Skeletal muscle tissue (tissue), 4 donors: ENCODE results near the gene CD81. TPM values are rescaled to one million over a fixed set of nuclear protein-coding genes. Genes with fewer than 3 reads are reported as not detected.

ENCODE experiments used
- H3K27ac ChIP-seq: one replicate; pipeline ENCODE4 v1.7.0; 2013; ENCODE audit warnings: mild to moderate bottlenecking, low read depth, low read length, inconsistent platforms
- H3K27me3 ChIP-seq, 3 donors: one replicate each; pipeline ENCODE4 v1.7.0; 2013; ENCODE audit warnings: low read length in 3 of 3; ENCODE audit not compliant: control insufficient read depth in 3 of 3, insufficient read depth in 3 of 3
- H3K36me3 ChIP-seq, 3 donors: one replicate each; pipeline ENCODE4 v1.7.0; 2013; ENCODE audit warnings: low read length in 3 of 3; ENCODE audit not compliant: control insufficient read depth in 3 of 3, insufficient read depth in 3 of 3
- H3K4me1 ChIP-seq, 3 donors: one replicate each; pipeline ENCODE4 v1.7.0; 2013; ENCODE audit warnings: low read length in 3 of 3, mild to moderate bottlenecking in 3 of 3; ENCODE audit not compliant: control insufficient read depth in 3 of 3, insufficient read depth in 3 of 3
- H3K4me3 ChIP-seq, 3 donors: one replicate each; pipeline ENCODE4 v1.7.0; 2013; ENCODE audit warnings: low read length in 3 of 3
- H3K9ac ChIP-seq, 3 donors: one replicate each; pipeline ENCODE4 v1.7.0; 2013; ENCODE audit warnings: low read length in 3 of 3, mild to moderate bottlenecking in 3 of 3, moderate library complexity in 2 of 3, low read depth in 1 of 3
- H3K9me3 ChIP-seq, 3 donors: one replicate each; pipeline ENCODE4 v1.7.0; 2013; ENCODE audit warnings: low read length in 3 of 3; ENCODE audit not compliant: control insufficient read depth in 3 of 3
- total RNA-seq: library from RNA; depleted of rRNA; stranded (reverse); fragments of >200 nt; gene quantifications from one replicate; pipeline ENCODE4 v1.2.3, GENCODE V29; 2014
- donor health status: Osteomylitis.

Gene CD81
- total RNA-seq, 1 donor from 2014 or later: 221 TPM

DNA sequence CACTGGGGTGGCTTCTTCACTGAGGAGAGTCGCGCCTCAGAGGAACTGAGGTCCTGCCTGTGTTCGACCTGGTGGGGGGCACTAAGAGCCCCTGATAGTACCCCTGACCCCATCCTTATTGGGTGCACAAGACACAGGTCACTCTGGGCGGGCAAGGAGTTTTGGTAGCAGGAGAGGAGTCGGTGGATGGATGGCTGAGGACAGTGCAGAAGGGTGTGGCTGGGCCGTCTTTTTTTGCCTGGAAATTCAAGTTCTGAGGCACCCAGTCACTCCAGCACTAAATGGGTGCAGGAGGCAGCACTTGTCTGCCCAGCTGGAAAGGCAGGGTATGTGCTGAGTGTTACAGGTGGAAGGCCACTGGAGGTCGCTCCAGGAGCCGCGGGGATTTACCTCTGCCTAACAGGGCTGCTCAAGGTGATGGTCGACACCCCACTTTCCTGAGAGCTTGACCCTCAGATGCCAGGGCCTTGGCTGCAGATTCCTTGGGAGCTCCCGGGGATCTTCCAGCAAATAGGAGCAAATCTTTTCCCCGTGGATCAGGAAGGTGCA, 24.4 kb downstream of the CD81 start:
- Histone ChIP-seq H3K4me1 (peaks cover 27 to 35% (median 30%) of the 10 kb centered on the region in 3 donors), H3K4me3 (peak overlapping the region; percentile 95 to 99 (median 99)), H3K9ac (peak overlapping the region; percentile 96), H3K36me3 (peaks cover 26 to 29% (median 27%) of the 10 kb centered on the region in 3 donors), H3K9me3 (no peaks in the 10 kb centered on the region), H3K27me3 (no peaks in the 10 kb centered on the region), H3K27ac (peak overlapping the region; percentile 99)

DNA sequence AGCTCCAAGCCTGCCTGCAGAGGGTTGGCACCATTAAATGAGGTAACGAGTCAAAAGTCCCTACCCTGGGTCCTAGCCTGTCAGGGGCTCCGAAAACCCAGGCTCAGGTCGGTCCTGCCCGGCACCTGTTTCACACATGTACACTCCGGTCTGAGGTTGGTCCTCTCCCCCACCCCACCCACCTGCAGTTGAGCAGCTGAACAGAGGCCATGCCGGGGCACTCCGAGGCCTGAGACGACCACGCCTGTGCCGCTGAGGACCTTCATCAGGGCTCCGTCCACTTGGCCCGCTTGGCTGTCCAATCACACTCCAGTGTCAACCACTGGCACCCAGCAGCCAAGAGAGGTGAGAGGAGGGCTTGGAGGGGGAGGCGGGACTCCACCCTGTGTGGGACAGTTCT, 25.0 kb downstream of the CD81 start:
- peaks cover 27 to 35% (median 30%) of the 10 kb centered on the region in 3 donors for H3K4me1 ChIP-seq
- H3K27me3 ChIP-seq: no peaks in the 10 kb centered on the region
- peaks cover 21 to 24% (median 23%) of the 10 kb centered on the region in 3 donors for H3K36me3 ChIP-seq
- no peaks in the 10 kb centered on the region for H3K9me3 ChIP-seq
- peak overlapping the region in 2 of 3 donors; percentile 95 to 99 for H3K4me3 ChIP-seq
- peak overlapping the region in 2 of 3 donors; percentile 96 for H3K9ac ChIP-seq
- no peak overlapping the region for H3K27ac ChIP-seq

DNA sequence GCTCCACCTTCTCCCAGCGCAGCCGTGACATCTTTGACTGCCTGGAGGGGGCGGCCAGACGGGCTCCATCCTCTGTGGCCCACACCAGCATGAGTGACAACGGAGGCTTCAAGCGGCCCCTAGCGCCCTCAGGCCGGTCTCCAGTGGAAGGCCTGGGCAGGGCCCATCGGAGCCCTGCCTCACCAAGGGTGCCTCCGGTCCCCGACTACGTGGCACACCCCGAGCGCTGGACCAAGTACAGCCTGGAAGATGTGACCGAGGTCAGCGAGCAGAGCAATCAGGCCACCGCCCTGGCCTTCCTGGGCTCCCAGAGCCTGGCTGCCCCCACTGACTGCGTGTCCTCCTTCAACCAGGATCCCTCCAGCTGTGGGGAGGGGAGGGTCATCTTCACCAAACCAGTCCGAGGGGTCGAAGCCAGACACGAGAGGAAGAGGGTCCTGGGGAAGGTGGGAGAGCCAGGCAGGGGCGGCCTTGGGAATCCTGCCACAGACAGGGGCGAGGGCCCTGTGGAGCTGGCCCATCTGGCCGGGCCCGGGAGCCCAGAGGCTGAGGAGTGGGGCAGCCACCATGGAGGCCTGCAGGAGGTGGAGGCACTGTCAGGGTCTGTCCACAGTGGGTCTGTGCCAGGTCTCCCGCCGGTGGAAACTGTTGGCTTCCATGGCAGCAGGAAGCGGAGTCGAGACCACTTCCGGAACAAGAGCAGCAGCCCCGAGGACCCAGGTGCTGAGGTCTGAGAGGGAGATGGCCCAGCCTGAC, 26.0 kb downstream of the CD81 start:
- H3K9me3 ChIP-seq: no peaks in the 10 kb centered on the region
- no peak overlapping the region for H3K27ac ChIP-seq
- H3K36me3 ChIP-seq: peaks cover 19 to 23% (median 20%) of the 10 kb centered on the region in 3 donors
- H3K4me3 ChIP-seq: no peak overlapping the region
- no peaks in the 10 kb centered on the region for H3K27me3 ChIP-seq
- peaks cover 27 to 35% (median 30%) of the 10 kb centered on the region in 3 donors for H3K4me1 ChIP-seq
- H3K9ac ChIP-seq: no peak overlapping the region

DNA sequence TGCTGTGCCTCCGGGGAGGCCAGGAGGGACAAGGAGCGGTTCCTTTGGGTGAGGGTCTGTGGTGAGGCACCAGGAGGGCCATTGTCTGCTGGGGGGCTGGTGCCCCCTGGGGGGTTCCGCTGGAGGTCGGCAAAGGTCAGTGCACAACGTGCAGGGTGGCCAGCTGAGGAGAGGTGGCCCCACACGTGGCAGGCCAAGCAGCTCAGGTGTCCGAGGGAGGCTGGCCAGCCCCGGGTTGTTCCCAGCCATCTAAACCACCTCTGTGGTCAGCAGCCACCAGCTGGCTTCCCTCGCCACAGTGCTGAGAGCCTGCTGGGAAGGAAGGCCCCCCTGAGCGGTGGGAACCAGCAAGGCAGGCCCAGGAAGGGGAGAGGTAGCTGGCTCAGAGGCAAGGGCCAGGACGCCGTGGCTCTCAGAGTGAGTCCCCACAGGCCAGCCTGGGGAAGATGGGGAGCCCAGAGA, 27.7 kb downstream of the CD81 start:
- Histone ChIP-seq H3K9ac (peak overlapping the region in 1 of 3 donors; percentile 57), H3K27me3 (peaks cover 0 to 4% (median 3%) of the 10 kb centered on the region in 3 donors), H3K4me1 (peaks cover 14 to 20% (median 15%) of the 10 kb centered on the region in 3 donors), H3K4me3 (no peak overlapping the region), H3K27ac (no peak overlapping the region), H3K9me3 (no peaks in the 10 kb centered on the region), H3K36me3 (peaks cover 15 to 19% (median 19%) of the 10 kb centered on the region in 3 donors)

DNA sequence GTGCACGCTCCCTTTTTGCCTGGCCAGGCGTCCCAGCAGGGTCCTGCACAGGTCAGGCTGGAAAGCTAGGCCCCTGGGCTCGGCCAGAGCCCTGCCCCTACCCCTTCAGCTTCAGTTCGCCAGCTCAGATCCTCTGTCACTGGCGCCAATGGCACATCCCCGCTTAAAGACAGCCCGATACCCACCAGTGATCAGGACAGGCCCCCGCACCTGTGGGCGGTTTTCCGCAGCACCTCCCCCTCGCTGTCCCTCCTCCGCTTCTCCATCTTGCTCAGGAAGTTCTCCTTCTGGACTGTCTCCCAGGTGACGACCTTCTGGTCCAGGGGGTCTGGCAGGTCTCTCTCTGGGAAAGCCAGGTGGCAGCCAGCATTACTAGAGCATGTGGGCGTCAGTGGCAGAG, 29.3 kb downstream of the CD81 start:
- no peak overlapping the region for H3K9ac ChIP-seq
- no peaks in the 10 kb centered on the region for H3K9me3 ChIP-seq
- H3K27me3 ChIP-seq: peaks cover 0 to 9% (median 8%) of the 10 kb centered on the region in 3 donors
- H3K27ac ChIP-seq: no peak overlapping the region
- H3K4me3 ChIP-seq: no peak overlapping the region
- peaks cover 15 to 19% (median 19%) of the 10 kb centered on the region in 3 donors for H3K36me3 ChIP-seq
- peaks cover 10 to 13% (median 11%) of the 10 kb centered on the region in 3 donors for H3K4me1 ChIP-seq

DNA sequence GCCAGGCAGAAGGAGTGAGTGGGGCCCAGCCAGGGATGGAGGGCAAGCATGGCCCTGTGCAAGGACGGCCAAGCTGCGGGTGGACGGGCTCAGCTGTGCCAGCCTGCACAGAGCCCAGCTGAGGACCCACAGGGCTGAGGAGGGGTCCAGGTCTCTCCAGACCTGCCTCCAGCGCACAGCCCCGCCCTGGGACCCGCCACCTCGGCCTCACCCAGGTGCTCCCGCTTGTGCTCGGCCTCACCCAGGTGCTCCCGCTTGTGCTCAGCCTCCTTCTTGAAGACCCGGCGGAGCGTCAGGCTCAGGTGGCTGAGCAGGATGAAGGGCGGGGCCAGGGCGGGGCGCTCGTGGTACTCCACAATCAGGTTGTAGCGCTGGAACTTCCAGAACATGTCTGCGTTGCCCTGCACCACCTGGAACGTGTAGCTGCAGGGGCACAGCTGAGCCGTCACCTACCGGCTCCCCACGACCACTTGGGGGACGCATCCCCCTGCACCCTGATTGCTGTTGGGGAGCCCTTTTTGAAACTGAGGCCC, 29.8 kb downstream of the CD81 start:
- no peak overlapping the region for H3K27ac ChIP-seq
- no peaks in the 10 kb centered on the region for H3K9me3 ChIP-seq
- H3K36me3 ChIP-seq: peaks cover 15 to 19% (median 19%) of the 10 kb centered on the region in 3 donors
- H3K4me3 ChIP-seq: no peak overlapping the region
- H3K27me3 ChIP-seq: peaks cover 0 to 9% (median 8%) of the 10 kb centered on the region in 3 donors
- no peak overlapping the region for H3K9ac ChIP-seq
- peaks cover 5 to 8% (median 6%) of the 10 kb centered on the region in 3 donors for H3K4me1 ChIP-seq

DNA sequence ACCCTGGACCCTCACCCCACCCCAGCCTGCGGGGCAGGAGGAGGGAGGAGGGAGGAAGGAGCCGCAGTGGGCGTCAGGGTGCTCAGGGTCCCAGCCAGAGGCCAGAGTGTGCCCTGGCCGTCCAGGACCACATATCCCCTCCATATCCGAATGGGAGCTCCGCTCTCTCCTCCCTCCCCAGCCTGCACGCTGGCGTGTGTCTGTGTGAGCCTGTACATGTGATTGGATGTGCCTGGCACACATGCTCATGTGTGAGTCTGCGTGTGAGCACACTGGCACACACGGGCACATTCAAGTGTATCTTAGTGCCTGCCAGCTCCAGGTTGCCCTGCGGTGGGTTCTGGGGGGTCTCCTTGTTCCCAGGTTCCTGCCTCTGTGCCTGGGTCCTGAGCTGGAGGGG, 31.6 kb downstream of the CD81 start:
- H3K9me3 ChIP-seq: no peaks in the 10 kb centered on the region
- no peak overlapping the region for H3K27ac ChIP-seq
- H3K9ac ChIP-seq: no peak overlapping the region
- H3K4me3 ChIP-seq: no peak overlapping the region
- H3K36me3 ChIP-seq: peaks cover under 1 to 5% (median 4%) of the 10 kb centered on the region in 3 donors
- peaks cover 0 to 9% (median 8%) of the 10 kb centered on the region in 3 donors for H3K27me3 ChIP-seq
- peaks cover 0 to 4% (median 0%) of the 10 kb centered on the region in 3 donors for H3K4me1 ChIP-seq

DNA sequence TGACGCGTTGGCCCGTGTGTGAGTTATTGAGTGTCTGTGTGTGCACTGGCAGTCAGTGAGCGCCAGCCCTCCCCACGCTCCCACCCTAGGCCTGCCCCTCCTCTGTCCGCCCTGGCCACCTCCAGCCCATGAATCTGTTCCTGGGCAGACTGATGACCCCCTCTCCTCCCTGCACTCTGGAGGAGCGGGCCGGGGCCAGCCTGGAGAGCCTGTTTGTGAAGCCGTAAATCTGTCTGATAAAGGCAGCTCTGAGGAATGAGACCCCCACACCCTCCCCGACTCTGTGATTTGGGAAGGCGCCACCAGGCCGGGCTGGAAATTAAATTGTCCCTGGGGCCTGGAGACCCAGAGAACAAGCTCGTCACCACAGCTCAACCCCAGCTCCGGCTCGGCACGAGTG, 32.0 kb downstream of the CD81 start:
- H3K27ac ChIP-seq: no peak overlapping the region
- H3K36me3 ChIP-seq: peaks cover 0 to under 1% (median 0%) of the 10 kb centered on the region in 3 donors
- H3K27me3 ChIP-seq: peaks cover 0 to 9% (median 8%) of the 10 kb centered on the region in 3 donors
- peaks cover 0 to 4% (median 0%) of the 10 kb centered on the region in 3 donors for H3K4me1 ChIP-seq
- H3K9ac ChIP-seq: no peak overlapping the region
- H3K9me3 ChIP-seq: no peaks in the 10 kb centered on the region
- H3K4me3 ChIP-seq: no peak overlapping the region

DNA sequence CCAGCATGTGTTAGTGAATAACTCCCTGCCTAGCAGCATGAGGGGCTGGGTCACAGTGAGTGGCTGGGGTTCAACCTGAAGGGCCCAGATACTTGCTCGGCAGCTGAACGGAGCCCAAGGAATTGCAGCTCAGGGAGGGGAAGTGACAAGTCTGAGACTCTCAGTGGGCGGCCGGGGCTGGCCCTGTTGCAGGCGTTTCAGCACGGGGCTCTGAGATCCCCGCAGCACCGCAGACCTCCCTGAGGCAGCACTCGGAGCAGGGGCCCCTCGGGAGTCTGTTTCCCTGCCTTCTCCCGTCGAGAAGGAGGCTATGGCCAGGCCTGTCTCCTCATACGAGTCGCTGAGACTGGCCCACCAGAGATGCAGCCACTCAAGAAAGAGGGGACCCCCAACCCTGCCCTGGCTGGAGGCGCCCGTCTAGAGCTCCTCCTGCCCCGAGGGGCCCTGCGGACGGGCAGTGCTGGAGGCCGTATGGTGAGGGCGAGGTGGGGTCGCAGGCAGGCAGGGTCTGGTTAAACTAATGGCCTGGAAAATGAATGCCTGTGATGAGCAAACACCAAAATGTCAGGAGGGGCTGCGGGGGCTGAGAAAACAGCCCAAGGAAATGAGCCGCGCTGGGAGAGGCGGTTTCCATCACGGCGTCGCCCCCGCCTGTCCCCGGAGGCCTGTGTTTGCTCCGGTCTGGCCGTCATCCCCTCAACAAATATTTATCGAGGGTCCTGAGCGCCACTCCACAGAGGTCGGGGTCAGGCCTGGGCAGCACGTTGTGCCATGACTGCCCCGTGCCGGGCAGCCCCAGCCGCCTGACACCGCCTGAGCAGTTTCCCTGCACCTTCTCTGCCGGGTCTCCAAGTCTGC, 32.7 kb downstream of the CD81 start:
- H3K9me3 ChIP-seq: no peaks in the 10 kb centered on the region
- H3K36me3 ChIP-seq: no peaks in the 10 kb centered on the region
- H3K27ac ChIP-seq: no peak overlapping the region
- no peak overlapping the region for H3K4me3 ChIP-seq
- H3K4me1 ChIP-seq: peaks cover 0 to 4% (median 0%) of the 10 kb centered on the region in 3 donors
- H3K9ac ChIP-seq: no peak overlapping the region
- peaks cover 0 to 9% (median 8%) of the 10 kb centered on the region in 3 donors for H3K27me3 ChIP-seq
